Naive B cell (primary cell): ENCODE measurements around the gene ALKBH4. TPM values are rescaled to one million over a fixed set of nuclear protein-coding genes. Genes with fewer than 3 reads are reported as not detected.

ENCODE experiments used
- ATAC-seq, 2 donors: fragments of 150-1000 bp; cut with Tn5 transposase; 2 replicates each; pipeline ENCODE4 v1.10.0; 2021; ENCODE audit warnings: low read depth in 2 of 2, mild to moderate bottlenecking in 2 of 2, moderate library complexity in 2 of 2
- DNase-seq: peaks from one replicate; pipeline ENCODE4 v3.0.0; 2022
- H3K27ac Mint-ChIP-seq, 6 donors: one replicate each; pipeline ENCODE4 v1.8.0; 2020 to 2022; ENCODE audit warnings: mild to moderate bottlenecking in 6 of 6, mixed read lengths in 6 of 6, moderate library complexity in 5 of 6, inconsistent platforms in 2 of 6
- H3K27me3 Mint-ChIP-seq, 3 donors: one replicate each; pipeline ENCODE4 v1.8.0; 2021 to 2022; ENCODE audit warnings: mixed read lengths in 3 of 3, mild to moderate bottlenecking in 1 of 3
- H3K36me3 Mint-ChIP-seq, 2 donors: one replicate each; pipeline ENCODE4 v1.8.0; 2020 to 2022; ENCODE audit warnings: mixed read lengths in 2 of 2, inconsistent platforms in 1 of 2, mild to moderate bottlenecking in 1 of 2
- H3K4me1 Mint-ChIP-seq, 3 donors: one replicate each; pipeline ENCODE4 v1.8.0; 2020 to 2022; ENCODE audit warnings: mixed read lengths in 3 of 3, inconsistent platforms in 1 of 3, mild to moderate bottlenecking in 1 of 3, moderate library complexity in 1 of 3
- H3K4me3 Mint-ChIP-seq, 8 donors: one replicate each; pipeline ENCODE4 v1.8.0; 2020 to 2022; ENCODE audit warnings: mild to moderate bottlenecking in 8 of 8, mixed read lengths in 8 of 8, moderate library complexity in 8 of 8, inconsistent platforms in 2 of 8
- H3K9me3 Mint-ChIP-seq, 7 donors: one replicate each; pipeline ENCODE4 v1.8.0; 2020 to 2022; ENCODE audit warnings: mixed read lengths in 7 of 7, mild to moderate bottlenecking in 5 of 7, inconsistent platforms in 2 of 7, moderate library complexity in 1 of 7
- polyA plus RNA-seq, 6 donors: library from polyadenylated mRNA; unstranded; fragments of 300-500 nt; fragmentation: Illumina TruSeq; gene quantifications; one replicate each; pipeline ENCODE4 v1.2.3, GENCODE V29; 2021; ENCODE audit warnings: low read depth in 6 of 6

The ALKBH4 gene
- polyA plus RNA-seq, 6 donors from 2014 or later = 12.4 to 23.5 (median 19.0) TPM

DNA sequence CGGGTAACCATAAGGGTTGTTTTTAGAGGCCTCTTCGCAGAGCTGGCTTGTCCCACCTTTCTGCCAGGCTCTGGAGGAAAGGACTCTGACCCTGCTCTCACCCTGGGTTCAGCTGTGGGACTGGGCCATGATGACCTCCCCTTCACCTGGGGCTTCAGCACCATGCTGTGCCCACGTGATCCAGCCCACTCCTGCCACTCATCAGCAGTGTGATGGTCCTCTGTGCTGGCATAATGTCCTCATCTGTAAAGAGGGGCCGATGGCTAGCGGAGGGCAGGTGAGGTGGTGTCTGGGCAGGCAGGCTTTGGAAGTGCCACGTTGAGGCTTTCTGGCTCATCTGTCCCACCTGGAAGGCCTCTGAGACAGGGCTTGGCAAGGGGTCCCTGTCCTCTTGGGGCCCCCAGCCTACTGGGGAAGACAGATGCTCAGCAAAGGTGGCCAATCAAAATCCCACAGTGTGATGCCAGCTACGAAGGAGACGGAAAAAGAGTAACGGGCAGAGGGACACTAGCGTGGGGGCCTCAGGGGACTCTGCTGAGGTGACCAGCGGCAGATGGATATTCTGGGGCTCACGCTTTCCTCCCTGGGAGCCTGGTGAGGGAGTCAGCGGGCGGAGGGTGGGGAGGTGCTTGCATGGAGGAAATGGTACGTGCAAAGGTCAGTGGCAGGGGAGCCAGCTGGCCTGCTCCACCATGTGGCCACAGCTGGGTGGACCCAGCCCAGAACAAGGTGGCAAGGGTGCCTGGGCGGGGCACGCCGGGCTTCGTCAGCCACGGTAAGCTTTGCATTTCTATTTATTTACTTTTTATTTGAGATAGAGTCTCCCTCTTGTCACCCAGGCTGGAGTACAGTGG is 5.5 kb upstream of the ALKBH4 start:
- Mint-ChIP-seq H3K27ac (peak overlapping the region in 1 of 6 donors; percentile 24), H3K27me3 (no peaks in the 10 kb centered on the region), H3K4me1 (peaks cover 15 to 23% (median 17%) of the 10 kb centered on the region in 3 donors), H3K36me3 (no peaks in the 10 kb centered on the region), H3K4me3 (peak overlapping the region in 1 of 8 donors; percentile 41), H3K9me3 (no peaks in the 10 kb centered on the region)
- DNase-seq = no peak
- ATAC-seq = no peak

DNA sequence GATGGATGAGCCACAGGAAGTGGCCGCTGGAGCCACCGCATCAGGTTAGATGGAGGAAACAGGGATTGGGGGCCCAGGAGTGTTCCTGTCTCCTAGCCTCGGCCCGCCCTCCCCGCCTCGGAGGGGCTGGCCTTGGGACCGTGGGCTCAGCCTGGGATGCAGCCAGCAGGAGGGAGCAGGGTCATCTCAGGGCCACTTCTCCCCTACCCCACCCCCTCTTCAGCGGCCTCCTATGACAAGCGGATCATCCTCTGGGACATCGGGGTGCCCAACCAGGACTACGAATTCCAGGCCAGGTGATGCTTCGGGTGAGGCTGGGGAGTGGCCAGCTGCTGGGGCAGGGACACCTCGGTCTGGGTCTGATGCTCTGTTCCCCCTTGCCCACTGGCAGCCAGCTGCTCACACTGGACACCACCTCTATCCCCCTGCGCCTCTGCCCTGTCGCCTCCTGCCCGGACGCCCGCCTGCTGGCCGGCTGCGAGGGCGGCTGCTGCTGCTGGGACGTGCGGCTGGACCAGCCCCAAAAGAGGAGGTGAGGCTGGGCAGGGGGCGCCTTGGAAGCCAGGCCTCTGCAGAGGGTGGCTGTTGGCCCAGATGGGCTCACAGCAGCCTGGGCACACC is 4.8 kb upstream of the ALKBH4 start:
- no peak overlapping the region for H3K4me3 Mint-ChIP-seq
- no peak overlapping the region for H3K27ac Mint-ChIP-seq
- no peaks in the 10 kb centered on the region for H3K36me3 Mint-ChIP-seq

DNA sequence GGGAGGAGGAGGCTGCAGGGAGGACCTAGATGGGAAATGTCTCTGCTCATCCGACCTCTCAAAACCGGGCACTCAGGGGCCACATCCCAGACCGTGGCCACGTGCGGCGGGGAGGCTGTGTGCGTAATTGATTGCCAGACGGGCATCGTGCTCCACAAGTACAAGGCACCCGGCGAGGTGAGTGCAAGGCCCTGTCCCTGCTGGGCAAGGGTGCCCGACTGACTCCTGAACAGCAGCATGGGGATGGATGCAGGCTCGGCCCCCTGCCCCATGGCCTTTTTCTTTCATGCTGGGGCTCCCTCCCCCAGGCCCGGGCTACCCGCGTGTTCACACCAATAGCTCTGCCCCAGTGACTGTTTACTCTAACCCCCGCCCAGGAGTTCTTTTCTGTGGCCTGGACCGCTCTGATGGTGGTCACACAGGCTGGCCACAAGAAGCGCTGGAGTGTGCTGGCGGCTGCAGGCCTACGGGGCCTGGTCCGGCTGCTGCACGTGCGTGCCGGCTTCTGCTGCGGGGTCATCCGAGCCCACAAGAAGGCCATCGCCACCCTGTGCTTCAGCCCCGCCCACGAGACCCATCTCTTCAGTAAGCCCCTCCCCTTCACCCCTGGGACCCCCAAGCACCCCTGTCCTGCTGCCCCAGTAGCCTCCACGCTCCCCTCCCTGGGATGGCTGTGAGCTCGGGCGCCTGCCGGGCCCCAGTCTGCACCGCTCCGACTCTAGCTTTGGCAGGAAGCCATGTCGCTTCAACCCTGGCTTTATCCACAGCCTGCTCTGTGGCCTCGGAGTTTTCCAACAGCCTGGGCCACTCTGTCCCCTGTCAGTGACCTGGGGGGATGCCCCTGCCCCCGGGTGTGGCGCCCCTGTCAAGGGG is 4.1 kb upstream of the ALKBH4 start:
- Mint-ChIP-seq H3K27ac (no peak overlapping the region), H3K36me3 (no peaks in the 10 kb centered on the region)
- ATAC-seq = no peak

More for the DNA sequence above, 4.8 kb upstream of the ALKBH4 start:
- Mint-ChIP-seq H3K4me1 (peaks cover 15 to 24% (median 17%) of the 10 kb centered on the region in 3 donors), H3K27me3 (no peaks in the 10 kb centered on the region), H3K9me3 (no peaks in the 10 kb centered on the region)
- ATAC-seq (no peak), DNase-seq (no peak)

DNA sequence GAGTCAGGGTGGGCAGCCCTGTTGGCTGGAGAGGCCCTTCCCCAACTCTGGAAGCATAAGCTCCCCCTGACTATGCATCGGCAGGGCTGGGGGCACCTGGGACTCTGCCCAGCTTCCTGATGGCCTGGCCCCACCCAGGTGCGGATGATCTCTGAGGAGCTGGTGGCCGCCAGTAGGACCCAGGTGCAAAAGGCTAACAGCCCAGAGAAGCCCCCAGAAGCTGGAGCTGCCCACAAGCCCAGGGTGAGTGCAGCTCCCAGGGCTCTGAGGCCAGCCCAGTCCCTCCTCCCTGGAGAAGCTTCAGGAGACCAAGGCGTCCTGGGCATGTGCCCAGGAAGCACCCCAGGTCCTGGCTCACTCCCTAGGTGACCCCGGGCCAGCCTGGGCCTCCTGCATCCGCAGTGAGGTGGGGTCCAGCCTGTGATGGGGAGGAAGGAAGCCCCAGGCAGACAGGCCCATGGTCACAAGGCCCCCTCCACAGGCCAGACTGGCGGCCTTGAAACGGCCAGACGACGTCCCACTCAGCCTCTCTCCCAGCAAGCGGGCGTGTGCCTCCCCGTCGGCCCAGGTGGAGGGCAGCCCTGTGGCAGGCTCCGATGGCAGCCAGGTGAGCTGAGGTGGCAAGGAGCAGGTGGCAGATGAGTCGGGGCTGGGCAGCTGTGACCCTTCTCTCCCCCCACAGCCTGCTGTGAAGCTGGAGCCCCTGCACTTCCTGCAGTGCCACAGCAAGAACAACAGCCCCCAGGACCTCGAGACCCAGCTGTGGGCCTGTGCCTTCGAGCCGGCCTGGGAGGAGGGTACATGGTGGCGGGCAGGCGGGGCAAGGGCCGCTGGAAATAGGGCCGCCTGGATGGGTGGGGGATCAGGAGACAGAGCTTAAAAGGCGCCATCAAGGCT is 3.2 kb upstream of the ALKBH4 start:
- Mint-ChIP-seq H3K9me3 (no peaks in the 10 kb centered on the region), H3K27me3 (no peaks in the 10 kb centered on the region), H3K27ac (no peak overlapping the region), H3K36me3 (no peaks in the 10 kb centered on the region), H3K4me3 (peak overlapping the region in 1 of 8 donors; percentile 44), H3K4me1 (peaks cover 23 to 36% (median 23%) of the 10 kb centered on the region in 3 donors)
- DNase-seq (no peak), ATAC-seq (no peak)

More for the DNA sequence above, 4.1 kb upstream of the ALKBH4 start:
- peaks cover 21 to 30% (median 21%) of the 10 kb centered on the region in 3 donors for H3K4me1 Mint-ChIP-seq
- no peak for DNase-seq
- H3K9me3 Mint-ChIP-seq = no peaks in the 10 kb centered on the region
- no peak overlapping the region for H3K4me3 Mint-ChIP-seq
- no peaks in the 10 kb centered on the region for H3K27me3 Mint-ChIP-seq

DNA sequence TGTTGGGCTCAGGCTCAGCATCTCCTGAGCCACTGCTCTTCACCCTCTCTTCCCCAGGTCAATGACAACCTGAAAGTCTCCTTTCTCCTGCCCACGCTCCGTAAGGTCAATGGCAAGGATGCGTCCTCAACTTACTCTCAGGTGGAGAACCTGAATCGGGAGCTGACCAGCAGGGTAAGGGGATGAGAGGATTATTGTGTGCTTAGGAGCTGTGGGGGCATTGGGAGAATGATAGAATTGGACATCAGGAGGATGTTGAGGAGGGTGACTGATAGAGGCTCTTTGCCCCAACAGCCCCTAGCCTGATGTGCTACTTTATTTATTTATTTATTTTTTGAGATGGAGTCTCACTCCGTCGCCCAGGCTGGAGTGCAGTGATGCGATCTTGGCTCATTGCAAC is 1.4 kb upstream of the ALKBH4 start:
- Mint-ChIP-seq H3K4me1 (peaks cover 23 to 47% (median 35%) of the 10 kb centered on the region in 3 donors), H3K36me3 (no peaks in the 10 kb centered on the region), H3K9me3 (no peaks in the 10 kb centered on the region), H3K27me3 (no peaks in the 10 kb centered on the region), H3K27ac (peak overlapping the region in 4 of 6 donors; percentile 33 to 84 (median 66)), H3K4me3 (peak overlapping the region; percentile 81 to 95 (median 87))
- ATAC-seq (no peak), DNase-seq (no peak)

DNA sequence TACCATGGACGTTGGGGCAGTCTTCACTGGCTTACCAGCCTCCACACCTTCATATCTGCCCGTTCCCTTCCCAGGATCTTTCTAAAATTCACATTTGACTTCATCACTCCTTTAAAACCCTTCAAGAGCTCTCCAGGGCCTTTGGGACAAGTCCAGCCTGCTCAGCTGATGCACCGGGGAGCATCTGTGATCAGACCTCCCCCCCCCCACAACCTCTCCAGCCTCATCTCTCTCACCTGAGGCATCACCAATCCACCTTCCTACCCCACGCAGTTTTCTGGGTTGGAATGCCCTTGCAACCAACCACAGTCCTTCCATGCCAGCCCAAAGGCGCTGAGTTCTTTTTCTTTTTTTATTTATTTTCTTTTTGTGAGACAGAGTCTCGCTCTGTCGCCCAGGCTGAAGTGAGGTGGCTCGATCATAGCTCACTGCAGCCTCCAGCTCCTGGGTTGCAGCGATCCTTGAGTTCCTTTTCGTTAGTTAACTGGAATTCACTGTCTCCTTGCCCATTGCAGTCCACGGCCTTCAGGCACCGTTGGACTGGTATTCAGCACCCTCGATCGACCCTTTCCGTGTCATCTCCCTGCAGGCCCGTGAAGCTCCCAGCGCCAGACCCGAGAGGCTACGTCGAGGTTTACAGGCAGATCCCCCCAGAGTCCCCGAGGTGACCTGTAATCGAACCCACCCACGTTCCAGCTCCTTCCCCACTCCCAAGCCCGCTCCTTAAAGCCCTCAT is 654 bp downstream of the ALKBH4 start:
- DNase-seq = no peak
- no peak for ATAC-seq
- peak overlapping the region; percentile 81 to 95 (median 87) for H3K4me3 Mint-ChIP-seq

DNA sequence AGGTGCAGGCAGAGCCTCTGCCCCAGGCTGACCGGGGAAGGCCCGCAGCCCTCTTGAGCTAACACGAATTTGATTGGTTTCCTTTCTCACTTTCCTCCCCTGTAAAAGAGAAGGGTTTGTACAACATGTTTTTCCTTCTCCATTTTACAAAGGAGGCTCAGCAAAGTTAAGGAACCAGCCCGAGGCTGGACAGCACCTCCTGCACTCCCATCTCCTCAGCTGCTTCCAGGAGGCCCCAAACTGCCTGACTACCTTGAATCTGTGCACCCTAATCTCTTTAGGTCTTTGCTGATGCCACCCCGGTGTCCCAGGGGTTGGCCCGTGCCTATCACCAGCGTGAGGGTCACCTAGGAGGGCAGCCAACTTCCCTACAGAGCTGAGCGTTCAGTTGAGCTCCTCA is 4.2 kb downstream of the ALKBH4 start:
- Mint-ChIP-seq H3K9me3 (no peaks in the 10 kb centered on the region), H3K27me3 (no peaks in the 10 kb centered on the region), H3K4me1 (peaks cover 15 to 39% (median 25%) of the 10 kb centered on the region in 3 donors), H3K27ac (peak overlapping the region in 1 of 6 donors; percentile 63), H3K4me3 (peak overlapping the region in 1 of 8 donors; percentile 24), H3K36me3 (no peaks in the 10 kb centered on the region)
- ATAC-seq (no peak), DNase-seq (no peak)

More for the DNA sequence above, 654 bp downstream of the ALKBH4 start:
- H3K27me3 Mint-ChIP-seq = no peaks in the 10 kb centered on the region
- H3K4me1 Mint-ChIP-seq = peaks cover 24 to 53% (median 40%) of the 10 kb centered on the region in 3 donors
- peak overlapping the region in 4 of 6 donors; percentile 33 to 94 (median 74) for H3K27ac Mint-ChIP-seq
- no peaks in the 10 kb centered on the region for H3K36me3 Mint-ChIP-seq
- H3K9me3 Mint-ChIP-seq = no peaks in the 10 kb centered on the region

DNA sequence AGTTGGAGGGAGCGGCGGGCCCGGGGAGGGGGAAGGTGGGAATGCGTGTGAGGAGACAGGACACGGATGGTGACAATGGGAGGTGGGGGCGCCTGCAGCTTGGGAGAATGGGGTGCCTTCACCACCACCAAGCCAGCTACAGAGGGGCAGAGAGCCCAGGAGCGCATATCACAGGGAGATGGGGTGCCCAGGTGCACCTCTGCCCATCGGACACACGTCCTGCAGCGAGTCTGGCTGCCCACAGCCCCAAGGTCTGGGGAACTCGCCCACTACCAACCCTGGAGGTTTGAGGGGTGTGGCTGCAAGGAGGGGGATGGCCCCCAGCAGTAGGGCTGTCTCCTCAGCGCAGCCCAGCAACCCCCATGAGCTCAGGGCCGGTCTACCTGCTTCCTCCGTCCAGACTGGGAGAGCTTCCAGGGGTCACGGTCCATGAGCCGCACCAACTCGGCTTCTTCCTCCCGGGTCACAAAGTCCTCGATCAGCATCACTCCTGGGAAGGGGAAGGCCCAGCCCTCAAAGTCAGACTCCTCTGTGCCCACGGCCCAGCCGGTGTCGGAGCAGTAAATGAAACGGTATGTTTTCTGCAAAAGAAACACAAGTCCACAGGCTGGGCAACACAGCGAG is 5.3 kb downstream of the ALKBH4 start:
- DNase-seq (no peak), ATAC-seq (no peak)
- Mint-ChIP-seq H3K36me3 (peaks cover 0 to 6% of the 10 kb centered on the region in 2 donors), H3K4me3 (no peak overlapping the region), H3K27me3 (no peaks in the 10 kb centered on the region), H3K9me3 (no peaks in the 10 kb centered on the region), H3K4me1 (peaks cover 17 to 36% (median 30%) of the 10 kb centered on the region in 3 donors), H3K27ac (peak overlapping the region in 1 of 6 donors; percentile 18)

DNA sequence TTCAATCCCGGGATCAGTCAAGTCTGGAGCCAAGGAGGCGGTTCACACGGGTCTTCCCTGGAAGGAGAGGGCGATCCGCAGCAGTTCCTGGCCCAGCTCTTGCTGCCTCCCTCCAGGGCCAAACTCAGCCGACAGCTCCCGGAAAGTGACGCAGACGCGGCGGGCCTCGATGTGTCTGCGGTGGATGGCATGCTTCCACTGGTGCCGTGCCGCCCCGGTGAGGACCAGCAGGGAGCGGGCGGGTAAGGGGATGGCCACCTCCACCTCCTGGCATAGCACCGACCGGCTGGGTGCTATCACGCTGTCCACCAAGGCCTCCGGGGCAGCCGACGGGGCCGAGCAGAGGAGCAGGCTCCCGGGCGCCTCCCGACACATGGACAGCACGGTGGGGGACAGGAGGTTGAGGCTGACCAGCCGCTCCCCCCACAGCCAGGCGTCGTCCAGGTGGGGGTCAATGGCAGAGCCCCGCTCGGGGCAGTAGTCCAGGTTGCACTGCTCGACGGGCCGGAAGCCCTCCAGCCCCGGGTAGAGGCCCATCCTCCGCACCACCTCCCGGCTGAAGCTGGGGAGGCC is 7.2 kb downstream of the ALKBH4 start:
- no peak for ATAC-seq
- H3K4me3 Mint-ChIP-seq = no peak overlapping the region

DNA sequence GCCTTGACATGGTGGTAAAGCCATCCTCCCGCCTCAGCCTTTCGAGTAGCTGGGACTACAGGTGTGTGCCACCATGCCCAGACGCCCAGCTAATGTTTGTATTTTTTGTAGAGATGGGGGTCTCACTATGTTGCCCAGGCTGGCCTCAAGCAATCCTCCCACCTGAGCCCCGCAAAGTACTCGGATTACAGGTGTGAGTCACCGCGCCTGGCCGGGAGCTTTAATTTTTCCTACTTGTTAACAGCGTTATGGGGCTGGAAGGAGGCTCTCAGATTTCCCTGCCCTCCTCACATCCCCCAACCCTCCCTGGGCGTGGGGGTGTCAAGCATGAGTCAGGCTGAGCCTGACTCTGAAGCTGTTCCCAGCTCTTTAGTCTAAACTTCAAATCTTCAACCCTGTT is 8.3 kb downstream of the ALKBH4 start:
- DNase-seq (no peak), ATAC-seq (no peak)
- peaks cover 0 to 6% of the 10 kb centered on the region in 2 donors for H3K36me3 Mint-ChIP-seq
- no peaks in the 10 kb centered on the region for H3K27me3 Mint-ChIP-seq
- peak overlapping the region in 3 of 6 donors; percentile 36 to 80 (median 57) for H3K27ac Mint-ChIP-seq
- no peaks in the 10 kb centered on the region for H3K9me3 Mint-ChIP-seq
- no peak overlapping the region for H3K4me3 Mint-ChIP-seq
- peaks cover 7 to 17% (median 10%) of the 10 kb centered on the region in 3 donors for H3K4me1 Mint-ChIP-seq

More for the DNA sequence above, 7.2 kb downstream of the ALKBH4 start:
- no peak for DNase-seq
- peaks cover 8 to 20% (median 19%) of the 10 kb centered on the region in 3 donors for H3K4me1 Mint-ChIP-seq
- no peaks in the 10 kb centered on the region for H3K27me3 Mint-ChIP-seq
- peaks cover 0 to 6% of the 10 kb centered on the region in 2 donors for H3K36me3 Mint-ChIP-seq
- no peaks in the 10 kb centered on the region for H3K9me3 Mint-ChIP-seq
- no peak overlapping the region for H3K27ac Mint-ChIP-seq

DNA sequence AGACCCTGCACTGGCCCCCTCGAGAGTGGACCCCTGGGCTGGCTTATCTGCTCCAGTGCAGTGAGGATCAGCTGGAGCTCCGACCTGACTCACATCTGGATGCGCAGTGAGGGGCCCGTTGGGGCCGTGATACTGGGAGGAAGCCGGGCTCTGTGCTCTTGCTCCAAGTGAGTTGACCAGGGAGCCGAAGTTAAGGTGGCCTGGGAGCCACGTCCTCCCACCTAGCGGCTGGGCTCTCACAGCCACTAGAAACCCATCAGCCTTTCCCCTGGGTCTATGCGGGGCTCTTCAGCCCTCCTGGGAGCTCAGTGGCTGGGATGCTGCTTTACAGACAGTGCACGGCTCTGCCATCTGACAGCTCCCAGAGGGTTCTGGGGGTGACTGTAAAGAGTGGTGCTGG is 9.1 kb downstream of the ALKBH4 start:
- H3K4me1 Mint-ChIP-seq = peaks cover 4 to 18% (median 8%) of the 10 kb centered on the region in 3 donors
- DNase-seq = no peak
- H3K4me3 Mint-ChIP-seq = no peak overlapping the region
- H3K27me3 Mint-ChIP-seq = no peaks in the 10 kb centered on the region
- ATAC-seq = no peak
- peaks cover 0 to 6% of the 10 kb centered on the region in 2 donors for H3K36me3 Mint-ChIP-seq
- peak overlapping the region in 2 of 6 donors; percentile 39 to 65 for H3K27ac Mint-ChIP-seq
- H3K9me3 Mint-ChIP-seq = no peaks in the 10 kb centered on the region
